Activated effector memory CD4-positive, alpha-beta T cell treated with anti-CD3 and anti-CD28 coated beads, Interleukin-2, amount 50 U/mL, for 16 hours (primary cell): ENCODE measurements around the gene ZNF334.

Experiments
- DNase-seq: peaks from one replicate; pipeline ENCODE4 v3.0.0-alpha.2; 2020

Gene ZNF334

DNA sequence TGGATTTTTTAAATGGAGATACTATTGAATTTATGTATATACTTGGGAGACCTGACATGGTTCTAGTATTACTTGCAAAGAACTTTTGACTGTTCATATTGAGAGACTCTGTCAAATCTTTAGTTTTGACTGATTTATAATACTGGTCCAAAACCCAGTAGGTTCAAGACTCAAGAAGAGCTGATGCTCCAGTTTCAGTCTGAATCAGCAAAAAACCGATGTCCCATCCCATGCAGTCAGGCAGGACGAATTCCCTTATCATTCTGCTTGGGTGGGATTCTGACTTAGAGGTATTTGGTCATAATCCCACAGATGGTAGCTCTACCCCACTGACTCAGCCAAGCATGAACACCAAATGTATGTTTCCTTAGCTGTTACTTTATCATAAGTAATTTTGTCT is 29.5 kb downstream of the ZNF334 start:
- no peak for DNase-seq

DNA sequence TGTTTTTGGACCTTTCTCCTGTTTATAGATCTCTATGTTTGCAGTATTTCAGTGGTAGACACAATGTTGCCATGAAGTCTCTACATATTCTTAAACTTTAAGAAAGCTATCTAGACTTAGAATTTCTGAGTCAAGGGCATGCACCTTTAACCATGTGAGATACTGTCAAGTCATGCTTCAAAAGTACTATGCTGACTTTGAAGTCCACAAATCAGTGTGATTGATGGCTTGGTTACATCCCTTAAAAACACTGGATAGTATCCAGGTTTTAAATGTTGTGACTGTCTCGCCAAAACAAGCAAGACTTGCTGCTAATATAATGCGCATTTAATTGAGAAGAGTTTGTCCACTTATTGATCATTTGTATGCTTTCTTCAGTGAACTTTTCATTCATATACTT is 30.5 kb downstream of the ZNF334 start:
- no peak for DNase-seq

DNA sequence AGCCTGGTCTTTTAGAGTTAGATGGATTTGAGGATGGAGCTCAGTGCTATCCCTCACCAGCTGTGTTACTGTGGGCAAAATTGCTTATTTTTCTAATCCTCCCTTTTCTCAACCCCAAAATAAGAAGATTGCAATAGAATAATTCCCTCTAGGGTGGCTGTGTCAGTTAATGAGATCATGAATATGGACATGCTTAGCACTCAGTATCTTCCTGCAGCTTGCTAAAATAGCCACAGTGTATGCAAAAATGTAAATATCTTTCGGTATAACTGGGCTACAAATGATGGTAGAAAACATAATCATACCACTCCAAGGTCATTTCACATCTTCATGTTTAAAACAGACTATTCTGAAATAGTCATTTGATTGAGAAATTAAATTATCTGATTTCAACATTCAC is 35.7 kb downstream of the ZNF334 start:
- DNase-seq = no peak

DNA sequence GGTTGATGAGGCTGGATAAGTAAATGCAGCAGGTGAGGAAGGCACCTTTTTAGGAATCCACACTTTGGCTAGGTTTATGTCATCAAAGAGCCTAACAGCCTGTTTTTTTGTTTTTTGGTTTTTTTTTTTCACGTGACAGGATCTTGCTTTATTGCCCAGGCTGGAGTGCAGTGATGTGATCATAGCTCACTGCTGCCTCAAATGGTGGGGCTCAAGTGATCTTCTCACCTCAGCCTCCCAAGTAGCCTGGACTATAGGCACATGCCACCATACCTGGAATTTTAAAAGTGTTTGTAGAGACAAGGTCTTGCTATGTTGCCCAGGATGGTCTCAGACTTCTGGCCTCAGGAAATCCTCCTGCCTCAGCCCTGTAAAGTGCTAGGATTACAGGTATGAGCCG is 36.1 kb downstream of the ZNF334 start:
- DNase-seq = no peak

DNA sequence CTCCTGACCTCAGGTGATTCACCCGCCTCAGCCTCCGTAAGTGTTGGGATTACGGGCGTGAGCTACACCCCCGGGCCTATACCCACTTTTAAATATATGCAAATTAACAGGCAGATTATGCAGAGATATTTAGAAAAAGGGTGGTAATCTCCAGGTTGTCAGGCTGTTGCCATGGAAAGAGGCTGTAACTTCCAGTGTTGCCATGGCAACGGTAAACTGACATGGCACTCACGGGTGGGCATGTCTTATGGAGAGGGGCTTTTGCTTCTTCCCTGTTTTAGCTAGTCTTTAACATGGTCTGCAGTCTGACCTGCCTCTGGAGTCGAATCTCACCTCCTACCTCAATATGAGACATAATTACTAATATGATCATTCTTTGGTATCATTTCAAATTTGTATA is 44.9 kb downstream of the ZNF334 start:
- DNase-seq = no peak

DNA sequence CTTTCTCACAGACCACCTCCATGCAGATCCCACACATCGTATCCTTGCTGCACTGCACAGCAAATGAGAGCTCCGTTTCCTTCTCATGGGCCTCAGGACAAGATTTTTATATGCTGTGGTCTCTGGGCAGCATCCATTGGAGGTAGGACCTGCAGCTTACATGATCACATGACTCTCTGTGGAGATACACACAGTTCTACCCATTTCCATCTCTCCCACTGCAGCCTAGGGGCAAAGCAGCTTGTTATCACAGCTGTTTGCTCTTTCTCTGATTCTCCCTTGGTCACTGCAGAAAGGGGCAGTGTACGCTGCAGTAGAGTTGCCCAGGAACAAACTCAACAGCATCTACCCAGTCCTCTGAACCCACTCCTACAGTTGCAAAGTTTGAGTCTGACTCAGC is 48.9 kb downstream of the ZNF334 start:
- DNase-seq = no peak

DNA sequence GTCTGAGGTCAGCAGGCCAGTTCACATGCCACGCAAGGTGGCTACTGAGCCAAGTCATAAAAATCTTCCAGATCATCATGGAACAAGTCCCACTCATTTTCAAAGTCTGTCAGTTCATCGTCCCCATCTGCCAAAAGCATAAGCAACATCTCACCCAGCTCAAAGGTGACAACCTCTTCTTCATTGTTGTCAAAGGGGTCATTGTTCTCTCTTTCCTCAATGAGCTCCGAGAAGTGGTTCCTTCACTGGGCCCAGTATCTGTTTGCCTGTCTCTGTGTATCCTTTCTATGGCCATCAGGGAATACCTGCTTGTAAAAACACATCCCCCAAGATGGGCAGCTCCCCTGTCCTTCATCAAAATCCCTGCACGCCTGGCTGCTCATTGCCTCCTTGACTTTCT is 49.5 kb downstream of the ZNF334 start:
- DNase-seq = no peak

DNA sequence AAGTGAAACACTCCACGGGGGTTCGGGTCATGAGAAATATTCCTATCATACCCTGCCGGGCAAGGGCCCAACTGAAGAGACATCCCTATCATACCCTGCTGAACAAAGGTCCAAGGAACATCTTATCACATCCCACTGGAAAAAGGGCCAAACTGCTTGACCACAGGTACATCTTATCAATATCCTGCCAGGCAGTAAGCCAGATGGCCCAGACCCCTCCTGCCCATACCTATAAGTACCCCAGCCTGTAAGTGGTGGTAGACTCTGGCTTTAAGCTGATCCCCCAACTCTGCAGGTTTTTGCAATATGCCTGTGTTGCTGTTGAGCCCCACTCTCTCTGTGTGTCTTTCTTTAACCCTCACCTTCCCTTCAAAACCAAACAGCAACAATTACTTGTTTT is 51.6 kb downstream of the ZNF334 start:
- no peak for DNase-seq

DNA sequence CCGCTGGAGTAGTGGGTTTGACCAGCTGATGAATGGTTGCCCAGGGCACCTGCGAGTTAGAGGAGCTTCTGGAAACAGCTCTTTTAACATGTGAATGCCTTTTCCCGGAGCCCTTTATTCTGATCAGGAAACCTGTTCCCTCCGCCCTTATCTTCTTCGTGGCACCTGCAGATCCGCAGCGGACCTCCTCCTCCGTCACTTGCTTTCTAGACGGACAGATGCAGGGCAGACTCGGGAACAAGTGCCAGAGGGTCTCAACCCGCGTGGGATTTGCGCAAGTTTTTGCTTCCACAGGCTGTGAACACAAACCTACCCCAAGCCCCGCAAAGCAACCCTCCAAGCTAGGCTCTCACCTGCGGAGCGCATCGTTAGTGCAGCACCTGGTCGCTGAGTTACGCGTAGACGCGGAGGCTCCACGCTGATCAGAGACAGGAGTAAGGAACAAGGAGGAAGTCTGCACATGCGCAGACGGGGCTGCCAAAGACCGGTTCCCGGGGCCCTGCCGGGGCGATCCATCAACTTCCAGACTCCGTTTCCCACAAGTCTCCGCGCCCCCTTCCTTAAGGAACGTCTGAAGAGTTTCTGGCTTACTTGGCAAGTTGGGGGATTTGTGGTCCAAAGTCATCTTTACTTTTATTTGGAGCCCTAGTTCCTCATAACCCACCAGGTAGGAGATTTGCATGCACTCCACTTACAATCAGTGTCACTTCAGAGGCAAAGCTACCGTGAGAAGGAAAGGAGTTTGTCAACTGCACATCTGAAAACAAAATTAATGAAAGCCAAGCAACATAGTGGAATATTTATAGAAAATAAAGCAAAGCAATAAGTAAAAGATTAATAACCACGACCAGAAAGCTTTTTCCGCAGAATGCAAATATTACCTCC is 54.3 kb downstream of the ZNF334 start:
- DNase-seq = no peak

DNA sequence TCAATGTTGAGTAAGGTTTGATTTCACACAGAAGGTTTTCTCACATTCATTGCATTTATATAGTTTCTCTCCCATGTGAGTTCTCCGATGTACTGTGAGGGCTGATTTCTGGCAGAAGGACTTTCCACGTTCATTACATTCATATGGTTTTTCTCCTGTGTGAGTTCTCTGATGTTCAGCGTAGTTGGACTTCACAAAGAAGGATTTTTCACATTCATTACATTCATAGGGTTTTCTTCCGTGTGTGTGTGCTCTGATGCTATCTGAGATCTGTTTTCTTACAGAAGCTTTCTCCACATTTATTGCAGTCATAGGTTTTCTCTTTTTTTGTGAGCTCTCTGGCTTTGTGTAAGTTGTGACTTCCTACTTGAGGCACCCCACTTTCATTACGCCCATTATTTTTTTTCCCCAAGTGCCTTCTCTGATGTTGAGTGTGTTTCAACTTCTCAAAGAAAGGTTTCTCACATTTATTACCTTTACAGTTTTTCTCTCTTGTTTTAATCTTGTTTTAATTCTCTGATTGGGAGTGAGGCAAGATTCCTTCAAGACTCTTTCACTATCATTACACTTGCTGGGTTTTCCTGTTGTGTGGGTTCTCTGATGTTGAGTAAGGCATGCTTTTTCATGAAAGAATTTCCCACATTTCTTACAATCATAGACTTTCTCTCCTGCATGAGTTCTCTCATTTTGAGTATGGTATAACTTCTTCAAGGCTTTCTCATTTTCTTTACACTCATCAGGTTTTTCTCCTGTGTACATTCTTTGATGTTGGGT is 56.9 kb downstream of the ZNF334 start:
- no peak for DNase-seq

DNA sequence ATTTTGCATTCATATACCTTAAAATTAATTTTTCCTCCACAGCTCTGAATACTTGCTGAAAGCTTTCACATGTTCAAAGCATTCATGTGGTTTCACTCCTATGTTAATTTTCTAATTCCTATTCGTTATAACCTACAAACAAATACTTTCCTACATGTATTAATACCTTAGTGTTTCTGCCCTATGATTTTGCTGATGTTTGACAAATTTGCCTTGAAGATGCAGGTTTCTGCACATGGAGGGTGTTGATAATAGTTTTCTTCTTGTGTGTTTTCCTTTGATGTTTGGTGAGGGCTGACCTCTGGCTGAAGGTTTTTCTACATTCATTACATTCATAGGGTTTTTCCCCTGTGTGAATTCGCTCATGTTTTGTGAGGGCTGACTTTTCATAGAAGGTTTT is 57.6 kb downstream of the ZNF334 start:
- DNase-seq = no peak
